OCI-LY7 (cell line): ENCODE measurements around the gene CLEC18A. TPM values are rescaled to one million over a fixed set of nuclear protein-coding genes. Genes with fewer than 3 reads are reported as not detected.

ENCODE experiments used
- BruUV-seq: library from RNA; stranded (reverse); fragments of 400-500 nt; replicated peaks from 2 replicates; lab custom pipeline; 2021; lab: Mats Ljungman, UMichigan
- CTCF ChIA-PET: fragments of 300-600 bp; sonication (Branson Sonifier 250); formaldehyde crosslinking; loops from one replicate; lab custom pipeline; 2022; ENCODE audit warnings: antibody characterized with exemption; ENCODE audit not compliant: unreplicated experiment; lab: Charles Lee
- POLR2A ChIA-PET: fragments of 300-600 bp; sonication (Branson Sonifier 250); formaldehyde crosslinking; loops from one replicate; lab custom pipeline; 2022; ENCODE audit warnings: antibody characterized with exemption; lab: Charles Lee
- DNase-seq: peaks from one replicate; pipeline ENCODE4 v3.0.0-alpha.2; 2015; ENCODE audit warnings: low spot score
- H2AFZ ChIP-seq: fragments of 200-600 bp; sonication (generic), shearing (Covaris generic); 2 replicates; pipeline ENCODE4 v1.6.1; 2014; ENCODE audit warnings: mild to moderate bottlenecking, antibody characterized with exemption, low read length, moderate library complexity
- H3K27ac ChIP-seq: fragments of 200-600 bp; sonication (generic); 2 replicates; pipeline ENCODE4 v1.5.1; 2014; ENCODE audit warnings: mixed run types, low read depth, mild to moderate bottlenecking, moderate library complexity, low read length, inconsistent platforms; ENCODE audit not compliant: poor library complexity, severe bottlenecking
- H3K36me3 ChIP-seq: fragments of 200-600 bp; sonication (generic); 2 replicates; pipeline ENCODE4 v1.6.1; 2014; ENCODE audit warnings: mild to moderate bottlenecking, antibody characterized with exemption, low read length, moderate library complexity, mixed read lengths; ENCODE audit not compliant: insufficient read depth
- H3K4me1 ChIP-seq: fragments of 200-600 bp; sonication (generic); 2 replicates; pipeline ENCODE4 v1.5.1; 2014; ENCODE audit warnings: mild to moderate bottlenecking, low read length; ENCODE audit not compliant: insufficient read depth, poor library complexity, severe bottlenecking
- H3K4me2 ChIP-seq: fragments of 200-600 bp; sonication (generic); 2 replicates; pipeline ENCODE4 v1.6.1; 2014; ENCODE audit warnings: mild to moderate bottlenecking, low read length
- H3K4me3 ChIP-seq: fragments of 200-600 bp; sonication (generic); 2 replicates; pipeline ENCODE4 v1.5.1; 2014; ENCODE audit warnings: mild to moderate bottlenecking, low read depth, low read length; ENCODE audit not compliant: poor library complexity, severe bottlenecking
- H3K79me2 ChIP-seq: fragments of 200-600 bp; sonication (generic); 2 replicates; pipeline ENCODE4 v1.6.1; 2016; ENCODE audit warnings: low read depth, mild to moderate bottlenecking, low read length, moderate library complexity, mixed read lengths; ENCODE audit not compliant: insufficient read depth
- H3K9me2 ChIP-seq: fragments of 200-600 bp; sonication (generic); 2 replicates; pipeline ENCODE4 v1.6.1; 2016; ENCODE audit warnings: mild to moderate bottlenecking, low read length, mixed read lengths; ENCODE audit not compliant: insufficient read depth
- H3K9me3 ChIP-seq: fragments of 200-600 bp; sonication (generic); 2 replicates; pipeline ENCODE4 v1.6.1; 2014; ENCODE audit warnings: mild to moderate bottlenecking, mixed run types, low read length, mixed read lengths
- H4K20me1 ChIP-seq: fragments of 200-600 bp; sonication (generic); 2 replicates; pipeline ENCODE4 v1.6.1; 2014; ENCODE audit warnings: mild to moderate bottlenecking, antibody characterized with exemption, low read length, moderate library complexity, mixed read lengths; ENCODE audit not compliant: insufficient read depth
- EZH2phosphoT487 ChIP-seq: fragments of 200-600 bp; sonication (generic); IDR thresholded peaks from 2 replicates; pipeline ENCODE4 v1.6.1; 2018; ENCODE audit warnings: low read depth, borderline replicate concordance, mild to moderate bottlenecking, mixed run types, antibody characterized with exemption, low read length, moderate library complexity, mixed read lengths
- intact Hi-C: fragments of 100-400 bp; cut with micrococcal nuclease; formaldehyde crosslinking; loops from one replicate; pipeline ENCODE4 v1.10.0; 2022; ENCODE audit not compliant: unreplicated experiment
- total RNA-seq, 2 experiments: library from RNA; depleted of rRNA in 1 of 2; stranded (reverse); fragments of >200 nt in 1 of 2; shearing (Covaris generic) in 1 of 2; gene quantifications; 2 replicates each; pipeline ENCODE4 v1.2.3, GENCODE V29; 2014 to 2022
- TF ChIP-seq, protein P1 (sequence below): fragments of 200-600 bp; sonication (generic); conservative IDR thresholded peaks from 2 replicates; pipeline ENCODE4 v1.5.1; 2014; ENCODE audit warnings: mild to moderate bottlenecking, antibody characterized with exemption, low read length, moderate library complexity, mixed read lengths

CLEC18A gene
- total RNA-seq, 2 experiments from 2014 or later, result 0.09 to 0.19 TPM

DNA sequence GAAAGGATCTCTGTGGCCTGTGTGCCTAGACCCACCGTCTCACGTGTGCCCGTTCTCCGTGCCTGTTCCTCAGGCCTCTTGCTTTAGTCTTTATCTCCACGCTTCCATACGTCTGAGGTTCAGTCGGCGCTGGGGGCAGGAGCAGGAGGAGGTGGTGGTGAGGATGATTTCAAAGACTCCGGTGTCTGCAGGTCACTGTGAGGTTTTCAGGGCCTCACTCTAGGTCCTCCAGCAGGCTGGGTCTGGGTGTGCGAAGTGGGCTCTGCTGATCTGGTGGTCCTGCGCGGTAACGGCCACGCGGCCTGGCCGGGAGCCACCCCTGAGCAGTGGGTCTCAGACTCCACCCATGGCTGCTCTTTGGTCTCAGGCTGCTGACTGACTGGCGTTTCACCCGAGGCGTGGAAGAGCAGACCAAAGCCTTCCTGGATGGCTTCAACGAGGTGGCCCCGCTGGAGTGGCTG is 14.4 kb upstream of the CLEC18A start:
- H4K20me1 ChIP-seq, result no peaks in the 10 kb centered on the region
- CTCF ChIA-PET, result no interaction called here
- BruUV-seq, result no TSS peak
- intact Hi-C loops, result no loop called here
- H3K9me2 ChIP-seq, result no peaks in the 10 kb centered on the region
- H3K27ac ChIP-seq, result no peak overlapping the region
- H3K36me3 ChIP-seq, result peaks cover 17% of the 10 kb centered on the region
- no peak for TF ChIP-seq EZH2phosphoT487
- TF ChIP-seq, protein P1, sequence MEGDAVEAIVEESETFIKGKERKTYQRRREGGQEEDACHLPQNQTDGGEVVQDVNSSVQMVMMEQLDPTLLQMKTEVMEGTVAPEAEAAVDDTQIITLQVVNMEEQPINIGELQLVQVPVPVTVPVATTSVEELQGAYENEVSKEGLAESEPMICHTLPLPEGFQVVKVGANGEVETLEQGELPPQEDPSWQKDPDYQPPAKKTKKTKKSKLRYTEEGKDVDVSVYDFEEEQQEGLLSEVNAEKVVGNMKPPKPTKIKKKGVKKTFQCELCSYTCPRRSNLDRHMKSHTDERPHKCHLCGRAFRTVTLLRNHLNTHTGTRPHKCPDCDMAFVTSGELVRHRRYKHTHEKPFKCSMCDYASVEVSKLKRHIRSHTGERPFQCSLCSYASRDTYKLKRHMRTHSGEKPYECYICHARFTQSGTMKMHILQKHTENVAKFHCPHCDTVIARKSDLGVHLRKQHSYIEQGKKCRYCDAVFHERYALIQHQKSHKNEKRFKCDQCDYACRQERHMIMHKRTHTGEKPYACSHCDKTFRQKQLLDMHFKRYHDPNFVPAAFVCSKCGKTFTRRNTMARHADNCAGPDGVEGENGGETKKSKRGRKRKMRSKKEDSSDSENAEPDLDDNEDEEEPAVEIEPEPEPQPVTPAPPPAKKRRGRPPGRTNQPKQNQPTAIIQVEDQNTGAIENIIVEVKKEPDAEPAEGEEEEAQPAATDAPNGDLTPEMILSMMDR, result no peak
- no peak overlapping the region for H2AFZ ChIP-seq
- H3K4me2 ChIP-seq, result no peak overlapping the region
- POLR2A ChIA-PET, result no interaction called here
- no peak overlapping the region for H3K4me3 ChIP-seq
- H3K9me3 ChIP-seq, result no peaks in the 10 kb centered on the region
- DNase-seq, result no peak
- H3K79me2 ChIP-seq, result no peaks in the 10 kb centered on the region
- no peaks in the 10 kb centered on the region for H3K4me1 ChIP-seq

- no peak overlapping the region for H3K27ac ChIP-seq
- BruUV-seq, result no TSS peak
- no peak overlapping the region for H3K4me3 ChIP-seq
- no peaks in the 10 kb centered on the region for H3K9me2 ChIP-seq
- H3K9me3 ChIP-seq, result no peaks in the 10 kb centered on the region
- H3K4me1 ChIP-seq, result no peaks in the 10 kb centered on the region
- H2AFZ ChIP-seq, result no peak overlapping the region
- ChIA-PET POLR2A (no interaction called here), CTCF (no interaction called here)
- H3K79me2 ChIP-seq, result no peaks in the 10 kb centered on the region
- no peaks in the 10 kb centered on the region for H4K20me1 ChIP-seq
- H3K4me2 ChIP-seq, result no peak overlapping the region
- DNase-seq, result no peak
- intact Hi-C loops, result no loop called here
- H3K36me3 ChIP-seq, result peaks cover 17% of the 10 kb centered on the region
- no peak for TF ChIP-seq EZH2phosphoT487
- TF ChIP-seq, protein P1, result no peak
These were observed 13.6 kb upstream of the CLEC18A start for GRCh38 chr16:69937465-69937951.

- ChIA-PET POLR2A (no interaction called here), CTCF (no interaction called here)
- H3K4me2 ChIP-seq, result no peak overlapping the region
- no peaks in the 10 kb centered on the region for H3K9me2 ChIP-seq
- no peaks in the 10 kb centered on the region for H4K20me1 ChIP-seq
- no peak overlapping the region for H3K27ac ChIP-seq
- no peak overlapping the region for H3K4me3 ChIP-seq
- TF ChIP-seq, protein P1, result no peak
- no peak for TF ChIP-seq EZH2phosphoT487
- peaks cover 17% of the 10 kb centered on the region for H3K36me3 ChIP-seq
- no peaks in the 10 kb centered on the region for H3K4me1 ChIP-seq
- no peaks in the 10 kb centered on the region for H3K9me3 ChIP-seq
- H2AFZ ChIP-seq, result no peak overlapping the region
- BruUV-seq, result no TSS peak
- intact Hi-C loops, result no loop called here
- H3K79me2 ChIP-seq, result no peaks in the 10 kb centered on the region
- DNase-seq, result no peak
These were observed 11.9 kb upstream of the CLEC18A start for GRCh38 chr16:69938981-69939820.
